ENCODE data around the gene MYLK. TPM values are rescaled to one million over a fixed set of nuclear protein-coding genes. Genes with fewer than 3 reads are reported as not detected.
A peak's percentile ranks its signal among the peaks of the same experiment; 100 is the strongest.

Gene MYLK
- total and polyA plus RNA-seq, 8 donors, result 35.1 to 916 (median 340) TPM

DNA sequence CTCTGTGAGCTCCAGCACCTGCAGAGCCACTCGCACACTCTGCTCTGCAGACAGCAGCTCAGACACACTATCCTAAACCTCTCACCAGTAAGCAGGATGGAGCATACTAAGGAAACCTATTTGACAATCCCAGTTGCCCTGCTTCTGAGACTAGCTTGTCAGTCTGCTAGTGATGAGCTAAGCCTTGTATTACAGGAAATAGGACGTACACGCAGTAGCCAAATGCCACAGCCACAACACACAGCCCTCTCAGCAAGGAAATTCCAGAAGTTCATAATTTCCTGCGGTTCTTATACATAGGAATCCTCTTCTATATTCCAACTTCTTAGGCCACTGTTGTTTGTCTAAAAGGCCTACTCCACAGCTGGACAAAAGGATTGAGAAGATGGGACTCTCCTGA is 74.5 kb downstream of the MYLK start:
- no peaks in the 10 kb centered on the region for H3K27me3 ChIP-seq
- 80 to 82% (median 81%) methylated on average over 4 of the region's 4 CpGs for WGBS, 5 donors
- TF ChIP-seq EP300 (IDR thresholded peaks at IDR 0.05) (no peak), POLR2AphosphoS5 (IDR thresholded peaks at IDR 0.05) (no peak), POLR2A (IDR thresholded peaks at IDR 0.05) (no peak)
- TF ChIP-seq, protein P1, sequence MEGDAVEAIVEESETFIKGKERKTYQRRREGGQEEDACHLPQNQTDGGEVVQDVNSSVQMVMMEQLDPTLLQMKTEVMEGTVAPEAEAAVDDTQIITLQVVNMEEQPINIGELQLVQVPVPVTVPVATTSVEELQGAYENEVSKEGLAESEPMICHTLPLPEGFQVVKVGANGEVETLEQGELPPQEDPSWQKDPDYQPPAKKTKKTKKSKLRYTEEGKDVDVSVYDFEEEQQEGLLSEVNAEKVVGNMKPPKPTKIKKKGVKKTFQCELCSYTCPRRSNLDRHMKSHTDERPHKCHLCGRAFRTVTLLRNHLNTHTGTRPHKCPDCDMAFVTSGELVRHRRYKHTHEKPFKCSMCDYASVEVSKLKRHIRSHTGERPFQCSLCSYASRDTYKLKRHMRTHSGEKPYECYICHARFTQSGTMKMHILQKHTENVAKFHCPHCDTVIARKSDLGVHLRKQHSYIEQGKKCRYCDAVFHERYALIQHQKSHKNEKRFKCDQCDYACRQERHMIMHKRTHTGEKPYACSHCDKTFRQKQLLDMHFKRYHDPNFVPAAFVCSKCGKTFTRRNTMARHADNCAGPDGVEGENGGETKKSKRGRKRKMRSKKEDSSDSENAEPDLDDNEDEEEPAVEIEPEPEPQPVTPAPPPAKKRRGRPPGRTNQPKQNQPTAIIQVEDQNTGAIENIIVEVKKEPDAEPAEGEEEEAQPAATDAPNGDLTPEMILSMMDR (IDR thresholded peaks at IDR 0.05), result no peak
- no peaks in the 10 kb centered on the region for H3K9me3 ChIP-seq
- intact Hi-C loops (cut with DNase I; ENCODE audit: low total_unique reads), result no loop called here
- H3K27ac ChIP-seq, result no peak overlapping the region
- no peak for DNase-seq
- H3K4me3 ChIP-seq, result no peak overlapping the region
- no peaks in the 10 kb centered on the region for H3K4me1 ChIP-seq
- H3K36me3 ChIP-seq, result no peaks in the 10 kb centered on the region

DNA sequence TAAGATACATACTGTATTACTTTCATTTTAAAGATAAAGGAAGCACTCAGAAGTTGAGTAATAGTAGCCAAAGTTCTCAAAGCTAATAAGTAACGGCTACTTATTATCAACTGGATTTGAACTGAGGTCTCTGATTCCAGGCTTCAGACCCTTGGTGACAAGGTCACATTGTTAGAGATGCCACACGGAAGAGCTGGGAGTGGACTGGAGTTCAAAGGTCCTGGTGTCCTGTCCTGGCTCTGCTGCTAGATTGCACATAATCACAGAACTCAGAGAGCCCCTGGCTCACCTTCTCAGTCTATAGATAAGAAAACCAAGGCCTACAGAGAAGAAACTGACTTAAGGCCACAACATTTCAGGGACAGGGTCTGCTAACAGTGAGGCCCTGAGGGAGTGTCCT is 75.3 kb downstream of the MYLK start:
- DNase-seq, result no peak
- Histone ChIP-seq H3K4me3 (no peak overlapping the region), H3K27me3 (no peaks in the 10 kb centered on the region), H3K36me3 (no peaks in the 10 kb centered on the region), H3K27ac (no peak overlapping the region), H3K9me3 (no peaks in the 10 kb centered on the region), H3K4me1 (no peaks in the 10 kb centered on the region)
- intact Hi-C loops (cut with DNase I; ENCODE audit: low total_unique reads), result no loop called here
- TF ChIP-seq POLR2AphosphoS5 (IDR thresholded peaks at IDR 0.05), result no peak
- TF ChIP-seq, protein P1 (IDR thresholded peaks at IDR 0.05), result no peak
- TF ChIP-seq EP300 (IDR thresholded peaks at IDR 0.05), result no peak
- no peak for TF ChIP-seq POLR2A (IDR thresholded peaks at IDR 0.05)
- WGBS, 5 donors, result 81 to 91% (median 89%) methylated on average over 2 of the region's 2 CpGs

DNA sequence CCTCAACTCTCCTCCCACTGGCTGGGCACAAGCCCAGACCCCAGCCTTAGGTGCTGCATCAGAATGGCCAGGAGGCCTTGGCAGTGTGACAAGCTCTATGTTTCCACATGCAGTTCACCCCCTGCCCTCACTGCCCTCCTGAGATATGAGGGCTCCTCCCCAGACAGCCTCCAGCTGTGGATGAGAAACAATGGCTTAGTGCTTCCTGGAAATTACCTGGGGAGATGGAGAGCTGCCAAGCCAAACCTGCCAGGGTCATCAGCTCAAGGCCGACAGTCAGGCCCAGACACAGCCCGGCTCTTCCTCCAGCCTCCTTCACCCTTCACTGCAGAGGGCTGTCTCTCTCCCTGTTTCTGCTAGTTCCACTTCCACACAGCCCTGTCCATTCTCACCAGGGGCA is 76.3 kb downstream of the MYLK start:
- 26 to 60% (median 46%) methylated on average over 2 of the region's 2 CpGs for WGBS, 5 donors
- Histone ChIP-seq H3K4me1 (no peaks in the 10 kb centered on the region), H3K4me3 (no peak overlapping the region), H3K27ac (no peak overlapping the region), H3K27me3 (no peaks in the 10 kb centered on the region), H3K9me3 (no peaks in the 10 kb centered on the region), H3K36me3 (no peaks in the 10 kb centered on the region)
- TF ChIP-seq POLR2A (IDR thresholded peaks at IDR 0.05) (no peak), POLR2AphosphoS5 (IDR thresholded peaks at IDR 0.05) (no peak), EP300 (IDR thresholded peaks at IDR 0.05) (no peak)
- TF ChIP-seq, protein P1 (IDR thresholded peaks at IDR 0.05), result no peak
- intact Hi-C loops (cut with DNase I; ENCODE audit: low total_unique reads), result no loop called here
- DNase-seq, result peak in 1 of 2 donors; percentile 28

DNA sequence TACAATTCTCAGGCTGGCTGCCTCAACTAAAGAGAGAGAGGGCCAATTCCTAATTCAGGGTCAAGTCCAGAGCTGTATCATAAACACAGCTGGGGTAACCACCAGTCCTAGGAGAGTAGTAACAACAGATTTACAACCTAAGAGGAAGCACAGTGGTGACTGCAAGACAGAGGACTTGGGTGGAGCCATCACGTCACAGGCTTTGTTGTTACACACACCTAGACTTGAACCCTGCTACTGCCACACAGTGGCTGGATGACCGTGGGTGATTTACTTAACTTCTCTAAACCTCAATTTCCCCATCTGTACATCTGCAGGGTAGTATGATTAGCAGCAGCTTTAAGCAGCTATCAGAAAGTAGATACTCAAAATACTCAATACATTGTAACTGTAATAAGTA is 78.6 kb downstream of the MYLK start:
- WGBS, 5 donors, result 68 to 82% (median 72%) methylated on average over 2 of the region's 2 CpGs
- no peaks in the 10 kb centered on the region for H3K36me3 ChIP-seq
- DNase-seq, result no peak
- no peaks in the 10 kb centered on the region for H3K4me1 ChIP-seq
- intact Hi-C loops (cut with DNase I; ENCODE audit: low total_unique reads), result no loop called here
- no peaks in the 10 kb centered on the region for H3K27me3 ChIP-seq
- no peak overlapping the region for H3K4me3 ChIP-seq
- H3K9me3 ChIP-seq, result no peaks in the 10 kb centered on the region
- H3K27ac ChIP-seq, result no peak overlapping the region
- TF ChIP-seq, protein P1 (IDR thresholded peaks at IDR 0.05), result no peak
- TF ChIP-seq POLR2AphosphoS5 (IDR thresholded peaks at IDR 0.05), result no peak
- TF ChIP-seq EP300 (IDR thresholded peaks at IDR 0.05), result no peak
- no peak for TF ChIP-seq POLR2A (IDR thresholded peaks at IDR 0.05)

All from stomach (tissue), 9 donors.